Transverse colon (tissue), 4 donors: ENCODE results near the gene MAK. TPM values are rescaled to one million over a fixed set of nuclear protein-coding genes. Genes with fewer than 3 reads are reported as not detected.
A peak's percentile ranks its signal among the peaks of the same experiment; 100 is the strongest.

Experiments
- DNase-seq: peaks from one replicate; pipeline ENCODE4 v3.0.0-alpha.2; 2019
- H3K27ac ChIP-seq, 4 donors: fragments of 200-600 bp; sonication (generic); 2 replicates each; pipeline ENCODE4 v1.5.1; 2016 to 2018; ENCODE audit warnings: inconsistent platforms in 4 of 4
- H3K27me3 ChIP-seq: fragments of 200-600 bp; sonication (generic); 2 replicates; pipeline ENCODE4 v1.5.1; 2017; ENCODE audit warnings: inconsistent platforms
- H3K36me3 ChIP-seq, 4 donors: fragments of 200-600 bp; sonication (generic); 2 replicates each; pipeline ENCODE4 v1.5.1; 2017 to 2019; ENCODE audit warnings: inconsistent platforms in 4 of 4
- H3K4me1 ChIP-seq, 4 donors: fragments of 200-600 bp; sonication (generic); 2 replicates each; pipeline ENCODE4 v1.5.1; 2017 to 2020; ENCODE audit warnings: inconsistent platforms in 4 of 4
- H3K4me3 ChIP-seq, 4 donors: fragments of 200-600 bp; sonication (generic); 1 replicate in 1 of 4; 2 replicates in 3 of 4; pipeline versions ENCODE4 v1.5.1 to v1.6.1; 2017 to 2019; ENCODE audit warnings: inconsistent platforms in 4 of 4
- H3K9me3 ChIP-seq, 2 donors: fragments of 200-600 bp; sonication (generic); 2 replicates each; pipeline ENCODE4 v1.5.1; 2017 to 2019; ENCODE audit warnings: inconsistent platforms in 2 of 2
- EP300 ChIP-seq: sonication (generic); formaldehyde crosslinking; IDR thresholded peaks from one replicate; pipeline ENCODE4 v1.6.1; 2017; ENCODE audit warnings: antibody characterized with exemption, low read depth
- POLR2A ChIP-seq: fragments of 450-650 bp; IDR thresholded peaks from one replicate; pipeline ENCODE4 v1.6.1; 2016; ENCODE audit warnings: antibody characterized with exemption, mild to moderate bottlenecking, moderate library complexity
- POLR2AphosphoS5 ChIP-seq, 3 donors: sonication (generic); formaldehyde crosslinking; IDR thresholded peaks; one replicate each; pipeline ENCODE4 v1.6.1; 2016; ENCODE audit warnings: antibody characterized with exemption in 3 of 3
- WGBS, 2 donors: methylation state at CpG; one replicate each; pipeline ENCODE4 v1.1.5; 2018; ENCODE audit warnings: low coverage in 1 of 2; 5-methylcytosine and 5-hydroxymethylcytosine counted together
- in situ Hi-C, 4 donors: fragments of 200-750 bp; cut with MboI; loops; one replicate each; pipeline versions ENCODE4 v1.15.0 to v1.15.1; 2017; ENCODE audit warnings: low sequenced_read_pairs in 3 of 4, low pct_ligation_motif_present in 1 of 4, low pct_unique_long_range_greater_than_20kb in 1 of 4
- intact Hi-C: fragments of 100-400 bp; cut with DNase I; formaldehyde crosslinking; loops from one replicate; pipeline ENCODE4 v1.15.1; 2023; ENCODE audit warnings: low total_unique reads
- total RNA-seq, 4 donors: library from RNA; depleted of rRNA; stranded (reverse); fragments of >200 nt; gene quantifications; one replicate each; pipeline ENCODE4 v1.1.0, GENCODE V29; 2016
- TF ChIP-seq, protein P1 (sequence below), 5 experiments: fragments of 200-600 bp in 3 of 5; fragments of 450-650 bp in 2 of 5; sonication (generic) in 3 of 5; IDR thresholded peaks; 1 replicate in 2 of 5; 2 replicates in 3 of 5; pipeline ENCODE4 v1.5.1; 2016 to 2017; ENCODE audit warnings: antibody characterized with exemption in 5 of 5, inconsistent platforms in 3 of 5, mild to moderate bottlenecking in 2 of 5, moderate library complexity in 1 of 5

MAK gene
- total RNA-seq, 4 donors from 2014 or later: not detected

DNA sequence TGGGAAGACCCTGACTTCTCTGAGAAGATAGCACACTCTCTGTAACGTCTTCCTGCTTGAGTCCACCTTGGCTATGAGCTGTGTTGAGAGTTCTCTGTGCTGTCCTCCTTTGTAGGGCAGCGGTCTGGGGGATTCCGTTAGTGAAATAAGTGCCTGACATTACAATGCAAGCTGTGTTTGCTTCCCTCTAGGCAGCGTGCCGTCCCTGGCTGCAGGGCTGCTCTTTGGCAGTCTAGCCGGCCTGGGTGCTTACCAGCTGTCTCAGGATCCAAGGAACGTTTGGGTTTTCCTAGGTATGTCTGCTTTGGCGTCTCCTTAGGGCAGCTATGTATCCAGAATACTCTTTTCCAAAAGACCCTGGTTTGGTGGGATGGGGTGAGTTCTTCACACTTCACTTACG lies 112.6 kb downstream of the MAK start:
- in situ Hi-C loops: no loop called here
- WGBS, 2 donors: 91% methylated on average over 9 of the region's 9 CpGs; no CpG with 5 or more reads in 1 of the 2 donors
- H3K9me3 ChIP-seq: no peaks in the 10 kb centered on the region
- TF ChIP-seq, protein P1, sequence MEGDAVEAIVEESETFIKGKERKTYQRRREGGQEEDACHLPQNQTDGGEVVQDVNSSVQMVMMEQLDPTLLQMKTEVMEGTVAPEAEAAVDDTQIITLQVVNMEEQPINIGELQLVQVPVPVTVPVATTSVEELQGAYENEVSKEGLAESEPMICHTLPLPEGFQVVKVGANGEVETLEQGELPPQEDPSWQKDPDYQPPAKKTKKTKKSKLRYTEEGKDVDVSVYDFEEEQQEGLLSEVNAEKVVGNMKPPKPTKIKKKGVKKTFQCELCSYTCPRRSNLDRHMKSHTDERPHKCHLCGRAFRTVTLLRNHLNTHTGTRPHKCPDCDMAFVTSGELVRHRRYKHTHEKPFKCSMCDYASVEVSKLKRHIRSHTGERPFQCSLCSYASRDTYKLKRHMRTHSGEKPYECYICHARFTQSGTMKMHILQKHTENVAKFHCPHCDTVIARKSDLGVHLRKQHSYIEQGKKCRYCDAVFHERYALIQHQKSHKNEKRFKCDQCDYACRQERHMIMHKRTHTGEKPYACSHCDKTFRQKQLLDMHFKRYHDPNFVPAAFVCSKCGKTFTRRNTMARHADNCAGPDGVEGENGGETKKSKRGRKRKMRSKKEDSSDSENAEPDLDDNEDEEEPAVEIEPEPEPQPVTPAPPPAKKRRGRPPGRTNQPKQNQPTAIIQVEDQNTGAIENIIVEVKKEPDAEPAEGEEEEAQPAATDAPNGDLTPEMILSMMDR (IDR thresholded peaks at IDR 0.05): no peak
- TF ChIP-seq POLR2AphosphoS5 (IDR thresholded peaks at IDR 0.05): no peak
- TF ChIP-seq POLR2A: no peak
- TF ChIP-seq EP300: no peak
- peaks cover 0 to 20% (median 4%) of the 10 kb centered on the region in 4 donors for H3K36me3 ChIP-seq
- DNase-seq: no peak
- H3K27ac ChIP-seq: no peak overlapping the region
- no peak overlapping the region for H3K4me3 ChIP-seq
- intact Hi-C loops: no loop called here
- no peaks in the 10 kb centered on the region for H3K27me3 ChIP-seq
- peaks cover 0 to 26% (median 18%) of the 10 kb centered on the region in 4 donors for H3K4me1 ChIP-seq

DNA sequence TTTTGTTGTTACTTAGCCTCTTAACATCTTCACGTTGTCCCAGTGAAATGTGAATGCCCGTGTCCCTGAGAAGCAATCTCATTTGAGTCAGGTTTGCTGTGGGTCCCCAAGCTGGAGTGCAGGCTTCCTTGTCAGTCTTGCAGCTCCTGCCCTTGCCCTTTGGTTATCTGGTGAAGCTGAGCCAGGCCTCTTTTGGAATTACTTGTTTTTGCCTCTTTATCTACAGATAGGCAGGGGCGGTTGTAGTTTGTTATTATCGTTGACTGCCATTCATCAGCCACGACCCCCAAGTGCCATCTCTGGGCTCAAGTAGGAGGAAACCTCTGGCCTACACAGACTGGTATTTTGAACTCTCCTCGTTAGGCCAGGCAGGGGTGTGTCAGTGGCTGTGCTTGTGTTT lies 113.3 kb downstream of the MAK start:
- TF ChIP-seq POLR2A: no peak
- TF ChIP-seq POLR2AphosphoS5 (IDR thresholded peaks at IDR 0.05): no peak
- TF ChIP-seq, protein P1 (IDR thresholded peaks at IDR 0.05): no peak
- TF ChIP-seq EP300: no peak
- in situ Hi-C loops: no loop called here
- no peaks in the 10 kb centered on the region for H3K27me3 ChIP-seq
- H3K9me3 ChIP-seq: no peaks in the 10 kb centered on the region
- H3K4me1 ChIP-seq: peaks cover 0 to 27% (median 18%) of the 10 kb centered on the region in 4 donors
- 87 to 90% methylated on average over 2 to 6 of the region's 6 CpGs for WGBS, 2 donors
- no peak overlapping the region for H3K27ac ChIP-seq
- no peak overlapping the region for H3K4me3 ChIP-seq
- intact Hi-C loops: no loop called here
- DNase-seq: no peak
- H3K36me3 ChIP-seq: peaks cover 0 to 13% (median 2%) of the 10 kb centered on the region in 4 donors

DNA sequence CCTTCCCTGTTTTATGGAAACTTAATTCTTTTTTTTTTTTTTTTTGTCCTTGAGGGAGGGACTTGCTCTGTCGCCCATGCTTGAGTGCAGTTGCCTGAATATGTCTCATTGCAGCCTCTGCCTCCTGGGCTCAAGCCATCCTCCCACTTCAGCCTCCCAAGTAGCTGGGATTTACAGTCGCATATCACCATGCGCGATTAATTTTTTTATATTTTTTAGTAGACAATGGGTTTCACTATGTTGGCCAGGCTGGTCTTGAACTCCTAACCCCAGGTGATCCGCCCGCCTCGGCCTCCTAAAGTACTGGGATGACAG lies 114.8 kb downstream of the MAK start:
- DNase-seq: no peak
- H3K27ac ChIP-seq: peak overlapping the region; percentile 88 to 95 (median 94)
- H3K4me3 ChIP-seq: peak overlapping the region; percentile 48 to 85 (median 78)
- peaks cover 0 to 30% (median 18%) of the 10 kb centered on the region in 4 donors for H3K4me1 ChIP-seq
- TF ChIP-seq POLR2AphosphoS5 (IDR thresholded peaks at IDR 0.05) (no peak), POLR2A (no peak)
- H3K36me3 ChIP-seq: no peaks in the 10 kb centered on the region
- intact Hi-C loops (loop anchor here (2.0 kb wide), 1 partner anchor 23 kb away; the partner anchor contains the start of gene TMEM14B), in situ Hi-C loops (no loop called here)
- no peaks in the 10 kb centered on the region for H3K9me3 ChIP-seq
- 0 to 12% methylated on average over 3 to 7 of the region's 7 CpGs for WGBS, 2 donors
- H3K27me3 ChIP-seq: no peaks in the 10 kb centered on the region

DNA sequence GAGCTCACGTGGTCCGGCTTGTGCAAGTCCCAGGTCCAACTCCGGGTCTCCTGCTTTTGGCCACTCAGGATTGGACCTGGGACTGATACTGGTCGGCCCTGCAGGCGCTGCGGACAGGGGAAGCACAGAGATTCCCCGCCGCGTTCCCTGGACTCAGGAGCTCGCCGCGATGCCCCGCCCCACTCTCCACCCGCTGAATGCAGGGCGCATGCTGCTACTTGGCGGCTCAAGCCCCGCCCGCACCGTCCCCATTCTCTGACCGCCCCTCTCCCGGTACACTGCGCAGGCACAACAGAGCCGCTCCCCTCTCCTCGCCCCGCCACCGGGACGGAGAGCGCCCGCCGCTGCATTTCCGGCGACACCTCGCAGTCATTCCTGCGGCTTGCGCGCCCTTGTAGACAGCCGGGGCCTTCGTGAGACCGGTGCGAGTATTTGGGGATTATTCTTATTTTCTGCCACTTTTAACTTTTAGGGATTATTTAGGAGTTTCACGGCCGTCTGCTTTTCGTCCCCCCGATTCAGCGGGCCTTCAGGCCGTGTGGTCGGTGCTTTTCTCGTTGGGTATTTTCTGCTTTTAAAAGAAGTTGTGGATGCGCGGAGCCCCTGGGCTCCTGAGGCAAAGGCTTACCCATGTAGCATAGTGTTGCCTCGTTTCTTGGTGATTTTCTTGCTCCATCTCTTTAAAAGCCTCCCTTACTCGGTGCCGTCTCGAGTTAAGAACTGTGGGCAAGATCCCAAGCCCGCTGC lies 115.3 kb downstream of the MAK start, which contains the start of gene TMEM14C:
TSS of gene TMEM14C (plus strand) at position 251 of the 747 bp plus-strand sequence. CDS start 1,544 bp downstream, outside the sequence.
- peaks cover 0 to 30% (median 18%) of the 10 kb centered on the region in 4 donors for H3K4me1 ChIP-seq
- TF ChIP-seq POLR2AphosphoS5 (IDR thresholded peaks at IDR 0.05): peak; percentile 95 to 96 (median 96)
- no peak for TF ChIP-seq EP300
- TF ChIP-seq POLR2A: peak; percentile 94
- no peaks in the 10 kb centered on the region for H3K27me3 ChIP-seq
- WGBS, 2 donors: 1 to 4% methylated on average over 7 to 53 of the region's 55 CpGs
- in situ Hi-C loops (no loop called here), intact Hi-C loops (loop anchor here (2.0 kb wide), 1 partner anchor 24 kb away; the partner anchor contains the start of gene TMEM14B)
- peak within 1 kb of the TSS; percentile 88 to 95 (median 94) for H3K27ac ChIP-seq
- peak; percentile 99 for DNase-seq
- H3K36me3 ChIP-seq: no peaks in the 10 kb centered on the region
- peak within 1 kb of the TSS; percentile 48 to 85 (median 78) for H3K4me3 ChIP-seq
- H3K9me3 ChIP-seq: no peaks in the 10 kb centered on the region

DNA sequence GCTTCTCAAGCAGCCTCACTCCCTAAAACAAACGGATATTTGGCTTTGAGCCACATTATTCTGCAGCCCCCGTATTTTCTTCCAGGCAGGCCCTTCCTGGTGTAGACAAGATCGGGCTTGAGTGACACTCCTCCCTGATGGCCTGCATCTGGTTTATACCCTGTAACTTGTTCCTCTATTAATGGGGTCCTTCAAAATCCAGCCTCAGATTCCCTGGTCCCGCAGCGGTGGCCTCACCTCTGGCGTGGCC lies 115.8 kb downstream of the MAK start:
- no peak for DNase-seq
- TF ChIP-seq POLR2AphosphoS5 (IDR thresholded peaks at IDR 0.05): no peak
- TF ChIP-seq, protein P1 (IDR thresholded peaks at IDR 0.05): no peak
- no peak for TF ChIP-seq EP300
- TF ChIP-seq POLR2A: no peak
- Histone ChIP-seq H3K27me3 (no peaks in the 10 kb centered on the region), H3K27ac (peak overlapping the region; percentile 88 to 95 (median 94)), H3K36me3 (no peaks in the 10 kb centered on the region), H3K4me3 (peak overlapping the region; percentile 31 to 85 (median 60)), H3K4me1 (peaks cover 0 to 30% (median 18%) of the 10 kb centered on the region in 4 donors), H3K9me3 (no peaks in the 10 kb centered on the region)
- in situ Hi-C loops: no loop called here
- intact Hi-C loops: loop anchor here (2.0 kb wide), 1 partner anchor 24 kb away; the partner anchor contains the start of gene TMEM14B
- 1% methylated on average over 6 of the region's 6 CpGs; no CpG with 5 or more reads in 1 of the 2 donors for WGBS, 2 donors
